Measurements from ENCODE around the gene CNTNAP2. TPM values are rescaled to one million over a fixed set of nuclear protein-coding genes. Genes with fewer than 3 reads are reported as not detected.

Gene CNTNAP2
- total and polyA plus RNA-seq, 4 donors, result 0.14 to 2.3 (median 1.1) TPM

- no peak overlapping the region for H3K27ac ChIP-seq (ENCODE audit: low read depth in 1 of 2, low read length in 2 of 2)
- no peak for DNase-seq (ENCODE audit: low spot score)
- H3K9ac ChIP-seq (ENCODE audit: low read depth in 1 of 2, low read length in 2 of 2), result no peak overlapping the region
- H3K27me3 ChIP-seq (ENCODE audit: control insufficient read depth in 4 of 4, insufficient read depth in 4 of 4, low read length in 3 of 4), result no peaks in the 10 kb centered on the region
- WGBS, result 55% methylated on average over 4 of the region's 4 CpGs
- H3K9me3 ChIP-seq (ENCODE audit: control insufficient read depth in 4 of 4, low read length in 3 of 4), result peaks cover 0 to 3% (median under 1%) of the 10 kb centered on the region in 4 donors
- H3K4me1 ChIP-seq (ENCODE audit: control insufficient read depth in 4 of 4, insufficient read depth in 4 of 4, low read length in 3 of 4), result no peaks in the 10 kb centered on the region
- H3K36me3 ChIP-seq (ENCODE audit: control insufficient read depth in 4 of 4, insufficient read depth in 3 of 4, low read depth in 1 of 4, low read length in 3 of 4), result no peaks in the 10 kb centered on the region
- TF ChIP-seq, protein P1, sequence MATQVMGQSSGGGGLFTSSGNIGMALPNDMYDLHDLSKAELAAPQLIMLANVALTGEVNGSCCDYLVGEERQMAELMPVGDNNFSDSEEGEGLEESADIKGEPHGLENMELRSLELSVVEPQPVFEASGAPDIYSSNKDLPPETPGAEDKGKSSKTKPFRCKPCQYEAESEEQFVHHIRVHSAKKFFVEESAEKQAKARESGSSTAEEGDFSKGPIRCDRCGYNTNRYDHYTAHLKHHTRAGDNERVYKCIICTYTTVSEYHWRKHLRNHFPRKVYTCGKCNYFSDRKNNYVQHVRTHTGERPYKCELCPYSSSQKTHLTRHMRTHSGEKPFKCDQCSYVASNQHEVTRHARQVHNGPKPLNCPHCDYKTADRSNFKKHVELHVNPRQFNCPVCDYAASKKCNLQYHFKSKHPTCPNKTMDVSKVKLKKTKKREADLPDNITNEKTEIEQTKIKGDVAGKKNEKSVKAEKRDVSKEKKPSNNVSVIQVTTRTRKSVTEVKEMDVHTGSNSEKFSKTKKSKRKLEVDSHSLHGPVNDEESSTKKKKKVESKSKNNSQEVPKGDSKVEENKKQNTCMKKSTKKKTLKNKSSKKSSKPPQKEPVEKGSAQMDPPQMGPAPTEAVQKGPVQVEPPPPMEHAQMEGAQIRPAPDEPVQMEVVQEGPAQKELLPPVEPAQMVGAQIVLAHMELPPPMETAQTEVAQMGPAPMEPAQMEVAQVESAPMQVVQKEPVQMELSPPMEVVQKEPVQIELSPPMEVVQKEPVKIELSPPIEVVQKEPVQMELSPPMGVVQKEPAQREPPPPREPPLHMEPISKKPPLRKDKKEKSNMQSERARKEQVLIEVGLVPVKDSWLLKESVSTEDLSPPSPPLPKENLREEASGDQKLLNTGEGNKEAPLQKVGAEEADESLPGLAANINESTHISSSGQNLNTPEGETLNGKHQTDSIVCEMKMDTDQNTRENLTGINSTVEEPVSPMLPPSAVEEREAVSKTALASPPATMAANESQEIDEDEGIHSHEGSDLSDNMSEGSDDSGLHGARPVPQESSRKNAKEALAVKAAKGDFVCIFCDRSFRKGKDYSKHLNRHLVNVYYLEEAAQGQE (IDR thresholded peaks at IDR 0.05), result no peak
- TF ChIP-seq SP1 (IDR thresholded peaks at IDR 0.05) (no peak), FOXA2 (IDR thresholded peaks at IDR 0.05) (no peak), FOXA1 (IDR thresholded peaks at IDR 0.05) (no peak), JUND (IDR thresholded peaks at IDR 0.05) (no peak), HNF4A (conservative IDR thresholded peaks at IDR 0.05) (no peak)
- H3K4me3 ChIP-seq (ENCODE audit: low read depth in 1 of 3, low read length in 3 of 3), result no peak overlapping the region
Measured at GRCh38 chr7:147824671-147825070, 1708.1 kb downstream of the CNTNAP2 start.

DNA sequence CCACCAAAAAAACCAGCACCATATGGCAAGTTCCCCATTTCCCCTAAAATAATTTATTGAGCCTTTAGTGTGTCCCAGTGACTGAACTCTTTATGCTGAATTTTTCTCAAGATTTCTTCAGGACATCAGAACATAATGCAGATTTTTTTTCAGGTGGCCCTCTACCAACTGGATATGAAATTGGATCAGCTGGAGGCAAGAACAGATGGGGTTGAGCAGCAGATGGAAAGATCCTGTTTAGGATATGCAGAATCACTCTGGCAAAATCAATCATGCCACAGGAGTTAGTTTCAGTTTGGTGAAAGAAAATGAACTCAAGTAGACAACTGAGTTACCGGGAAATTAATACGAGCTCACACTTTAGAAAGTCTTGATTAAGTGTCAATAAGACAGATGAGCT lies 1712.4 kb downstream of the CNTNAP2 start:
- Histone ChIP-seq H3K27me3 (ENCODE audit: control insufficient read depth in 4 of 4, insufficient read depth in 4 of 4, low read length in 3 of 4) (no peaks in the 10 kb centered on the region), H3K36me3 (ENCODE audit: control insufficient read depth in 4 of 4, insufficient read depth in 3 of 4, low read depth in 1 of 4, low read length in 3 of 4) (no peaks in the 10 kb centered on the region), H3K27ac (ENCODE audit: low read depth in 1 of 2, low read length in 2 of 2) (no peak overlapping the region), H3K4me3 (ENCODE audit: low read depth in 1 of 3, low read length in 3 of 3) (no peak overlapping the region), H3K9me3 (ENCODE audit: control insufficient read depth in 4 of 4, low read length in 3 of 4) (peaks cover 0 to 10% (median 1%) of the 10 kb centered on the region in 4 donors), H3K9ac (ENCODE audit: low read depth in 1 of 2, low read length in 2 of 2) (no peak overlapping the region), H3K4me1 (ENCODE audit: control insufficient read depth in 4 of 4, insufficient read depth in 4 of 4, low read length in 3 of 4) (no peaks in the 10 kb centered on the region)
- DNase-seq (ENCODE audit: low spot score), result no peak
- WGBS, result 91% methylated on average over 2 of the region's 2 CpGs
- TF ChIP-seq, protein P2, sequence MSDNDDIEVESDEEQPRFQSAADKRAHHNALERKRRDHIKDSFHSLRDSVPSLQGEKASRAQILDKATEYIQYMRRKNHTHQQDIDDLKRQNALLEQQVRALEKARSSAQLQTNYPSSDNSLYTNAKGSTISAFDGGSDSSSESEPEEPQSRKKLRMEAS (IDR thresholded peaks at IDR 0.05), result no peak
- TF ChIP-seq, protein P3, sequence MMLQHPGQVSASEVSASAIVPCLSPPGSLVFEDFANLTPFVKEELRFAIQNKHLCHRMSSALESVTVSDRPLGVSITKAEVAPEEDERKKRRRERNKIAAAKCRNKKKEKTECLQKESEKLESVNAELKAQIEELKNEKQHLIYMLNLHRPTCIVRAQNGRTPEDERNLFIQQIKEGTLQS (IDR thresholded peaks at IDR 0.05), result no peak
- TF ChIP-seq SP1 (IDR thresholded peaks at IDR 0.05), result no peak
- TF ChIP-seq RAD21 (IDR thresholded peaks at IDR 0.05), result no peak
- TF ChIP-seq YY1 (IDR thresholded peaks at IDR 0.05), result no peak
- TF ChIP-seq TAF1 (conservative IDR thresholded peaks at IDR 0.05), result no peak
- no peak for TF ChIP-seq CTCF (IDR thresholded peaks at IDR 0.05; ENCODE audit: low read depth, low read length, missing input control)
- no peak for TF ChIP-seq HNF4G (IDR thresholded peaks at IDR 0.05)
- TF ChIP-seq FOXA1 (IDR thresholded peaks at IDR 0.05), result no peak
- TF ChIP-seq, protein P1 (IDR thresholded peaks at IDR 0.05), result no peak
- no peak for TF ChIP-seq EGR1 (IDR thresholded peaks at IDR 0.05; ENCODE audit: low read depth in 2 of 2)
- TF ChIP-seq NR2F2 (IDR thresholded peaks at IDR 0.05), result no peak
- TF ChIP-seq HNF4A (conservative IDR thresholded peaks at IDR 0.05), result no peak
